ENCODE data around the gene OR2W3. TPM values are rescaled to one million over a fixed set of nuclear protein-coding genes. Genes with fewer than 3 reads are reported as not detected.

Gene OR2W3
- total RNA-seq, 1 experiment from 2014 or later = 2.2 TPM

GRCh38 chr1:247914941-247915662 lies 19.7 kb downstream of the OR2W3 start:
- peak; percentile 21 for DNase-seq (ENCODE audit: low read depth)

GRCh38 chr1:247919952-247920351 lies 24.6 kb downstream of the OR2W3 start, which contains the start of gene OR2T8:
Gene OR2T8 (plus strand): TSS chr1:247920252. CDS start chr1:247921018, 766 bp downstream.
- DNase-seq (ENCODE audit: low read depth) = no peak

- DNase-seq (ENCODE audit: low read depth) = no peak
Measured at GRCh38 chr1:247923941-247924340, 28.6 kb downstream of the OR2W3 start.

GRCh38 chr1:247924868-247925267 lies 29.5 kb downstream of the OR2W3 start, which contains the start of gene OR2AJ1:
Gene OR2AJ1 (plus strand): TSS chr1:247924889. CDS start chr1:247933769, 8,880 bp downstream.
- DNase-seq (ENCODE audit: low read depth) = peak; percentile 11

GRCh38 chr1:247933989-247934388 lies 38.6 kb downstream of the OR2W3 start:
- no peak for DNase-seq (ENCODE audit: low read depth)

GRCh38 chr1:247935781-247936180 lies 40.4 kb downstream of the OR2W3 start:
- no peak for DNase-seq (ENCODE audit: low read depth)

- DNase-seq (ENCODE audit: low read depth) = no peak
Measured at GRCh38 chr1:247936415-247936814, 41.0 kb downstream of the OR2W3 start.

- peak; percentile 95 for DNase-seq (ENCODE audit: low read depth)
Measured at GRCh38 chr1:247936965-247937734, 41.8 kb downstream of the OR2W3 start.

- no peak for DNase-seq (ENCODE audit: low read depth)
Measured at GRCh38 chr1:247942624-247943023, 47.2 kb downstream of the OR2W3 start.

Other genes starting within 250 kb of the OR2W3 start
- not detected in 2 replicates for gene OR13G1, start 215.8 kb upstream of the OR2W3 start, total RNA-seq (2014; rRNA removed; shearing (Covaris generic))
- gene OR6F1, start 178.9 kb upstream of the OR2W3 start, total RNA-seq (2014; rRNA removed; shearing (Covaris generic)) = not detected in 2 replicates
- gene OR14K1, start 157.0 kb upstream of the OR2W3 start, total RNA-seq (2014; rRNA removed; shearing (Covaris generic)) = not detected in 2 replicates
- gene OR14A2, start 147.4 kb upstream of the OR2W3 start, total RNA-seq (2014; rRNA removed; shearing (Covaris generic)) = not detected in 2 replicates
- gene OR1C1, start 135.0 kb upstream of the OR2W3 start, total RNA-seq (2014; rRNA removed; shearing (Covaris generic)) = not detected in 2 replicates
- gene OR14A16, start 71.5 kb upstream of the OR2W3 start, total RNA-seq (2014; rRNA removed; shearing (Covaris generic)) = not detected in 2 replicates
- gene OR11L1, start 53.7 kb upstream of the OR2W3 start, total RNA-seq (2014; rRNA removed; shearing (Covaris generic)) = not detected in 2 replicates
- gene TRIM58, start 38.4 kb upstream of the OR2W3 start, total RNA-seq (2014; rRNA removed; shearing (Covaris generic)) = 3.7 and 4.5 TPM in 2 replicates
- not detected in 2 replicates for gene OR2T8, start 24.7 kb downstream of the OR2W3 start, total RNA-seq (2014; rRNA removed; shearing (Covaris generic))
- not detected in 2 replicates for gene OR2AJ1, start 29.3 kb downstream of the OR2W3 start, total RNA-seq (2014; rRNA removed; shearing (Covaris generic))
- gene OR2L8, start 53.3 kb downstream of the OR2W3 start, total RNA-seq (2014; rRNA removed; shearing (Covaris generic)) = not detected in 2 replicates
- gene OR2AK2, start 69.6 kb downstream of the OR2W3 start, total RNA-seq (2014; rRNA removed; shearing (Covaris generic)) = not detected in 2 replicates
- gene OR2L5, start 118.1 kb downstream of the OR2W3 start, total RNA-seq (2014; rRNA removed; shearing (Covaris generic)) = not detected in 2 replicates
- not detected in 2 replicates for gene OR2L2, start 134.5 kb downstream of the OR2W3 start, total RNA-seq (2014; rRNA removed; shearing (Covaris generic))
- gene OR2L3, start 151.2 kb downstream of the OR2W3 start, total RNA-seq (2014; rRNA removed; shearing (Covaris generic)) = not detected in 2 replicates
- gene OR2L13, start 199.6 kb downstream of the OR2W3 start, total RNA-seq (2014; rRNA removed; shearing (Covaris generic)) = not detected in 2 replicates
- not detected in 2 replicates for gene OR2M5, start 249.6 kb downstream of the OR2W3 start, total RNA-seq (2014; rRNA removed; shearing (Covaris generic))